SK-N-SH (cell line): ENCODE data around the gene TGFB2. TPM values are rescaled to one million over a fixed set of nuclear protein-coding genes. Genes with fewer than 3 reads are reported as not detected.

ENCODE experiments used
- CTCF ChIA-PET: fragments of 300-600, 350-600 bp; formaldehyde crosslinking; extraction: SDS; loops from one replicate; lab custom pipeline; 2021; lab: Yijun Ruan, JAX
- POLR2A ChIA-PET: fragments of 350-600 bp; sonication (Branson Sonifier 250); formaldehyde crosslinking; extraction: SDS; loops from one replicate; lab custom pipeline; 2020; ENCODE audit warnings: antibody characterized with exemption, inconsistent platforms; lab: Yijun Ruan, JAX
- DNase-seq: peaks from one replicate; pipeline ENCODE4 v3.0.0; 2012
- H2AFZ ChIP-seq: fragments of 200-600 bp; sonication (generic); 2 replicates; pipeline ENCODE4 v1.8.1; 2016; ENCODE audit warnings: antibody characterized with exemption, mild to moderate bottlenecking, low read depth
- H3F3A ChIP-seq: fragments of 200-600 bp; sonication (generic); replicated peaks from 2 replicates; pipeline ENCODE3; 2016; ENCODE audit warnings: antibody characterized with exemption, mild to moderate bottlenecking; ENCODE audit not compliant: insufficient read depth
- H3K27ac ChIP-seq, 2 experiments: fragments of 200-500 bp in 1 of 2; fragments of 200-600 bp in 1 of 2; sonication (Bioruptor generic) in 1 of 2; sonication (generic), shearing (Covaris generic) in 1 of 2; 2 replicates each; pipeline versions ENCODE4 v1.5.1 to v1.6.1; 2014 to 2016; ENCODE audit warnings: low read depth in 2 of 2, inconsistent platforms in 1 of 2, low read length in 1 of 2, mild to moderate bottlenecking in 1 of 2, mixed read lengths in 1 of 2
- H3K27me3 ChIP-seq: fragments of 200-600 bp; sonication (generic), shearing (Covaris generic); 2 replicates; pipeline ENCODE4 v1.6.1; 2016; ENCODE audit warnings: mixed run types; ENCODE audit not compliant: insufficient read depth
- H3K36me3 ChIP-seq, 2 experiments: fragments of 200-500 bp in 1 of 2; fragments of 200-600 bp in 1 of 2; sonication (Bioruptor generic) in 1 of 2; sonication (generic) in 1 of 2; replicated peaks in 1 of 2; 2 replicates each; pipeline versions ENCODE3 to v1.5.1; 2014 to 2016; ENCODE audit warnings: low read length in 1 of 2, mild to moderate bottlenecking in 1 of 2; ENCODE audit not compliant: insufficient read depth in 2 of 2, control insufficient read depth in 1 of 2
- H3K4me1 ChIP-seq, 2 experiments: fragments of 200-500 bp in 1 of 2; fragments of 200-600 bp in 1 of 2; sonication (Bioruptor generic) in 1 of 2; sonication (generic), shearing (Covaris generic) in 1 of 2; 2 replicates each; pipeline versions ENCODE4 v1.5.1 to v1.6.1; 2014 to 2016; ENCODE audit warnings: low read depth in 1 of 2, low read length in 1 of 2, mixed run types in 1 of 2; ENCODE audit not compliant: insufficient read depth in 2 of 2, control insufficient read depth in 1 of 2
- H3K4me2 ChIP-seq: fragments of 200-600 bp; sonication (generic), shearing (Covaris generic); 2 replicates; pipeline ENCODE4 v1.6.1; 2017; ENCODE audit warnings: mixed run types
- H3K4me3 ChIP-seq, 2 experiments: fragments of 200-500 bp in 1 of 2; fragments of 200-600 bp in 1 of 2; sonication (Bioruptor generic) in 1 of 2; sonication (generic), shearing (Covaris generic) in 1 of 2; 2 replicates each; pipeline versions ENCODE4 v1.5.1 to v1.8.1; 2014 to 2016; ENCODE audit warnings: low read depth in 2 of 2, inconsistent platforms in 1 of 2, low read length in 1 of 2, mild to moderate bottlenecking in 1 of 2, mixed read lengths in 1 of 2, moderate library complexity in 1 of 2
- H3K79me2 ChIP-seq: fragments of 200-600 bp; sonication (generic); 2 replicates; pipeline ENCODE4 v1.8.1; 2017; ENCODE audit warnings: mild to moderate bottlenecking; ENCODE audit not compliant: insufficient read depth
- H3K9ac ChIP-seq: fragments of 200-600 bp; sonication (generic); 2 replicates; pipeline ENCODE4 v1.6.1; 2017; ENCODE audit warnings: mixed run types
- H3K9me2 ChIP-seq: fragments of 200-600 bp; sonication (generic); 2 replicates; pipeline ENCODE4 v1.6.1; 2017; ENCODE audit warnings: mixed run types
- H3K9me3 ChIP-seq: fragments of 200-600 bp; sonication (generic); 2 replicates; pipeline ENCODE4 v1.6.1; 2017; ENCODE audit warnings: mixed run types, mild to moderate bottlenecking, moderate library complexity
- H4K20me1 ChIP-seq: fragments of 200-600 bp; sonication (generic); 2 replicates; pipeline ENCODE4 v1.6.1; 2017; ENCODE audit warnings: mild to moderate bottlenecking, mixed run types; ENCODE audit not compliant: insufficient read depth
- CHD2 ChIP-seq: fragments of 150-350 bp; IDR thresholded peaks from 2 replicates; pipeline ENCODE4 v1.6.1; 2018; ENCODE audit warnings: low read length; ENCODE audit not compliant: partially characterized antibody
- CTCF ChIP-seq: fragments of 200-600 bp; sonication (generic); IDR thresholded peaks from 2 replicates; pipeline ENCODE4 v1.6.1; 2017; ENCODE audit warnings: antibody characterized with exemption, mild to moderate bottlenecking, moderate library complexity
- ELF1 ChIP-seq: IDR thresholded peaks from 2 replicates; pipeline ENCODE4 v1.4.0; 2012
- EP300 ChIP-seq, 2 experiments: IDR thresholded peaks; 2 replicates each; pipeline versions ENCODE4 v1.4.0 to v1.6.1; 2012; ENCODE audit warnings: borderline replicate concordance in 1 of 2, low read depth in 1 of 2, low read length in 1 of 2
- EZH2phosphoT487 ChIP-seq: fragments of 200-600 bp; sonication (generic); IDR thresholded peaks from 2 replicates; pipeline ENCODE4 v1.6.1; 2017; ENCODE audit warnings: low read depth, mixed run types, mild to moderate bottlenecking, antibody characterized with exemption, moderate library complexity, borderline replicate concordance
- FOSL2 ChIP-seq: IDR thresholded peaks from 2 replicates; pipeline ENCODE4 v1.4.0; 2012; ENCODE audit warnings: low read depth, mild to moderate bottlenecking, moderate library complexity, borderline replicate concordance
- FOXJ3 ChIP-seq: sonication (generic); formaldehyde crosslinking; IDR thresholded peaks from 2 replicates; pipeline ENCODE4 v1.5.1; 2020; ENCODE audit warnings: mild to moderate bottlenecking, missing genetic modification reagents
- FOXM1 ChIP-seq: IDR thresholded peaks from 2 replicates; pipeline ENCODE4 v1.4.0; 2012; ENCODE audit warnings: low read depth, mild to moderate bottlenecking
- GATA2 ChIP-seq: sonication (generic); formaldehyde crosslinking; IDR thresholded peaks from 2 replicates; pipeline ENCODE4 v1.5.0; 2020; ENCODE audit warnings: mild to moderate bottlenecking, missing genetic modification reagents
- MAX ChIP-seq: IDR thresholded peaks from 2 replicates; pipeline ENCODE4 v1.4.0; 2012; ENCODE audit warnings: low read depth
- MEF2A ChIP-seq: IDR thresholded peaks from 2 replicates; pipeline ENCODE4 v1.4.0; 2012; ENCODE audit warnings: low read depth, borderline replicate concordance
- NFIC ChIP-seq: IDR thresholded peaks from 2 replicates; pipeline ENCODE4 v1.4.0; 2012; ENCODE audit warnings: borderline replicate concordance
- NRF1 ChIP-seq: IDR thresholded peaks from 2 replicates; pipeline ENCODE4 v1.6.1; 2012; ENCODE audit warnings: low read depth, mild to moderate bottlenecking, low read length
- POLR2AphosphoS5 ChIP-seq: IDR thresholded peaks from 2 replicates; pipeline ENCODE4 v1.6.1; 2012; ENCODE audit warnings: low read depth, low read length
- RAD21 ChIP-seq: IDR thresholded peaks from 2 replicates; pipeline ENCODE4 v1.6.1; 2012; ENCODE audit warnings: mild to moderate bottlenecking, low read length
- RXRA ChIP-seq: IDR thresholded peaks from 2 replicates; pipeline ENCODE4 v1.4.0; 2012; ENCODE audit warnings: low read depth, mild to moderate bottlenecking, borderline replicate concordance
- SIN3A ChIP-seq: IDR thresholded peaks from 2 replicates; pipeline ENCODE4 v1.6.1; 2012; ENCODE audit warnings: low read depth, mild to moderate bottlenecking, low read length, moderate library complexity, borderline replicate concordance
- SMC3 ChIP-seq: IDR thresholded peaks from 2 replicates; pipeline ENCODE4 v1.6.1; 2012; ENCODE audit warnings: low read depth, low read length, improper control_type of control experiment
- TCF12 ChIP-seq: IDR thresholded peaks from 2 replicates; pipeline ENCODE4 v1.4.0; 2012
- TEAD4 ChIP-seq: IDR thresholded peaks from 2 replicates; pipeline ENCODE4 v1.4.0; 2012; ENCODE audit warnings: mild to moderate bottlenecking, borderline replicate concordance; ENCODE audit not compliant: insufficient read depth
- YY1 ChIP-seq: IDR thresholded peaks from 2 replicates; pipeline ENCODE4 v1.4.0; 2012; ENCODE audit warnings: low read depth, mild to moderate bottlenecking
- ZBTB33 ChIP-seq: IDR thresholded peaks from 2 replicates; pipeline ENCODE4 v1.4.0; 2012; ENCODE audit warnings: low read depth, borderline replicate concordance
- polyA plus RNA-seq, 3 experiments: library from polyadenylated mRNA; depleted of rRNA; stranded (reverse); fragments of >200 nt; gene quantifications; 2 replicates each; pipeline ENCODE4 v1.2.3, GENCODE V29; 2012
- TF ChIP-seq, protein P1 (sequence below): fragments of 150-350 bp; IDR thresholded peaks from 2 replicates; pipeline ENCODE4 v1.6.1; 2017; ENCODE audit warnings: antibody characterized with exemption, low read length, low read depth, borderline replicate concordance

The TGFB2 gene
- polyA plus RNA-seq, 1 of the 3 experiments (the other 2 are of a cell fraction), result 2.4 TPM

DNA sequence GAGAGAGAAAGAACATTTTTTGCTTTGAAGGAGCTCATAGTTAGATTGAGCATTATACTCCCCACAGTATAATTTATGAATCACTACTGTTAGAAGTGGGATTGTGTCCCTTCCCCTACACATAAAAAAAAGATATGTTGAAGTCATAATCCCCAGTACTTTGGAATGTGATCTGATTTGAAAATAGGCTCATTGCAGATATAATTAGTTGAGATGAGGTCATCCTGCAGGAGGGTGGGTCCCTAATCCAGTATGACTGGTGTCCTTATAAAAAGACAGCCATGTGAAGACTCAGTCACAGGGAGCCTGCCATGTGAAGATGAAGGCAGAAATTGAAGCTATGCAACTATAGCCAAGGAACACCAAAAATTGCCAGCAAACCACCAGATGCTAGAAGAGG, 76.4 kb downstream of the TGFB2 start:
- Histone ChIP-seq H3K36me3 (no peaks in the 10 kb centered on the region), H3K27ac (no peak overlapping the region), H3K27me3 (no peaks in the 10 kb centered on the region), H3F3A (peaks cover 5% of the 10 kb centered on the region), H4K20me1 (no peaks in the 10 kb centered on the region), H2AFZ (no peak overlapping the region), H3K9ac (no peak overlapping the region), H3K4me2 (no peak overlapping the region), H3K4me1 (peaks cover 0 to 5% of the 10 kb centered on the region in 2 experiments; a peak in 1 of 4 replicates), H3K9me2 (no peaks in the 10 kb centered on the region), H3K79me2 (no peaks in the 10 kb centered on the region), H3K9me3 (no peaks in the 10 kb centered on the region)
- POLR2A ChIA-PET, result no interaction called here
- no peak for DNase-seq
- CTCF ChIA-PET, result no interaction called here
- TF ChIP-seq CHD2, result no peak
- no peak for TF ChIP-seq FOXJ3
- no peak for TF ChIP-seq MEF2A
- TF ChIP-seq EP300 (IDR thresholded peaks at IDR 0.05; ENCODE audit: borderline replicate concordance in 1 of 2, low read depth in 1 of 2, low read length in 1 of 2), result no peak
- TF ChIP-seq TEAD4, result no peak
- TF ChIP-seq POLR2AphosphoS5, result no peak
- TF ChIP-seq FOXM1, result no peak
- no peak for TF ChIP-seq TCF12
- TF ChIP-seq, all 33 proteins: peak for 0
- no peak overlapping the region for H3K4me3 ChIP-seq

GRCh38 chr1:218424502-218424901, 79.4 kb downstream of the TGFB2 start:
- H3K9me2 ChIP-seq, result no peaks in the 10 kb centered on the region
- POLR2A ChIA-PET, result no interaction called here
- DNase-seq, result no peak
- no peaks in the 10 kb centered on the region for H3K27me3 ChIP-seq
- no peaks in the 10 kb centered on the region for H3K79me2 ChIP-seq
- no peak overlapping the region for H3K4me2 ChIP-seq
- no peak overlapping the region for H3K9ac ChIP-seq
- TF ChIP-seq ELF1 (no peak), FOSL2 (no peak), YY1 (no peak), EZH2phosphoT487 (no peak), RXRA (no peak), GATA2 (CRISPR knock-in tag) (no peak), EP300 (IDR thresholded peaks at IDR 0.05; ENCODE audit: borderline replicate concordance in 1 of 2, low read depth in 1 of 2, low read length in 1 of 2) (no peak), SIN3A (no peak), NRF1 (no peak), ZBTB33 (no peak), MAX (no peak), CHD2 (no peak), SMC3 (no peak), RAD21 (no peak), NFIC (no peak), CTCF (no peak), MEF2A (no peak)
- TF ChIP-seq, protein P1, sequence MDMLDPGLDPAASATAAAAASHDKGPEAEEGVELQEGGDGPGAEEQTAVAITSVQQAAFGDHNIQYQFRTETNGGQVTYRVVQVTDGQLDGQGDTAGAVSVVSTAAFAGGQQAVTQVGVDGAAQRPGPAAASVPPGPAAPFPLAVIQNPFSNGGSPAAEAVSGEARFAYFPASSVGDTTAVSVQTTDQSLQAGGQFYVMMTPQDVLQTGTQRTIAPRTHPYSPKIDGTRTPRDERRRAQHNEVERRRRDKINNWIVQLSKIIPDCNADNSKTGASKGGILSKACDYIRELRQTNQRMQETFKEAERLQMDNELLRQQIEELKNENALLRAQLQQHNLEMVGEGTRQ, result no peak
- H3K36me3 ChIP-seq, result no peaks in the 10 kb centered on the region
- H3K27ac ChIP-seq, result no peak overlapping the region
- H3K4me1 ChIP-seq, result peaks cover 0 to 5% of the 10 kb centered on the region in 2 experiments; a peak in 1 of 4 replicates
- no peak overlapping the region for H2AFZ ChIP-seq
- peaks cover 7% of the 10 kb centered on the region for H3F3A ChIP-seq
- no peaks in the 10 kb centered on the region for H3K9me3 ChIP-seq
- CTCF ChIA-PET, result no interaction called here
- H4K20me1 ChIP-seq, result no peaks in the 10 kb centered on the region
- no peak overlapping the region for H3K4me3 ChIP-seq
